Keratinocyte (primary cell): ENCODE results near the gene RAPGEF3. TPM values are rescaled to one million over a fixed set of nuclear protein-coding genes. Genes with fewer than 3 reads are reported as not detected.

Source experiments
- DNase-seq: peaks from one replicate; pipeline ENCODE4 v3.0.0-alpha.2; 2011; ENCODE audit warnings: low read depth, missing footprints, low spot score
- FAIRE-seq: peaks from 2 replicates; lab custom pipeline; 2011; peaks lifted over from hg19 to GRCh38; lab: Jason Lieb, UNC
- H2AFZ ChIP-seq: 2 replicates; pipeline ENCODE4 v1.6.0; 2012; ENCODE audit warnings: low read length, control low read depth, inconsistent platforms; ENCODE audit not compliant: control insufficient read depth
- H3K27ac ChIP-seq: 2 replicates; pipeline ENCODE4 v1.5.1; 2011; ENCODE audit warnings: low read length; ENCODE audit not compliant: control insufficient read depth, insufficient read depth
- H3K27me3 ChIP-seq: 3 replicates; pipeline ENCODE4 v1.6.0; 2011; ENCODE audit warnings: low read length; ENCODE audit not compliant: control insufficient read depth, insufficient read depth; ENCODE audit errors: extremely low read depth
- H3K36me3 ChIP-seq, 2 experiments: 2 replicates in 1 of 2; 3 replicates in 1 of 2; pipeline ENCODE4 v1.5.1; 2011; ENCODE audit warnings: low read length in 2 of 2, mild to moderate bottlenecking in 1 of 2; ENCODE audit not compliant: control insufficient read depth in 2 of 2, insufficient read depth in 2 of 2; ENCODE audit errors: extremely low read depth in 1 of 2
- H3K4me1 ChIP-seq: 3 replicates; pipeline ENCODE4 v1.5.1; 2011; ENCODE audit warnings: low read length; ENCODE audit not compliant: control insufficient read depth, insufficient read depth; ENCODE audit errors: extremely low read depth
- H3K4me2 ChIP-seq: 3 replicates; pipeline ENCODE4 v1.6.0; 2011; ENCODE audit warnings: low read depth, low read length; ENCODE audit not compliant: control insufficient read depth, insufficient read depth; ENCODE audit errors: extremely low read depth
- H3K4me3 ChIP-seq, 3 experiments: fragments of 200-600 bp in 1 of 3; sonication (generic) in 1 of 3; 2 replicates in 2 of 3; 3 replicates in 1 of 3; pipeline ENCODE4 v1.5.1; 2011 to 2016; ENCODE audit warnings: low read length in 3 of 3, mild to moderate bottlenecking in 3 of 3, control low read depth in 2 of 3, inconsistent platforms in 1 of 3, low read depth in 1 of 3, mixed read lengths in 1 of 3, mixed run types in 1 of 3, moderate library complexity in 1 of 3; ENCODE audit not compliant: control insufficient read depth in 2 of 3, insufficient read depth in 2 of 3; ENCODE audit errors: extremely low read depth in 1 of 3
- H3K79me2 ChIP-seq: 2 replicates; pipeline ENCODE4 v1.6.0; 2012; ENCODE audit warnings: low read length; ENCODE audit not compliant: control insufficient read depth, insufficient read depth
- H3K9ac ChIP-seq: 3 replicates; pipeline ENCODE4 v1.6.0; 2011; ENCODE audit warnings: low read length; ENCODE audit not compliant: control insufficient read depth, insufficient read depth; ENCODE audit errors: extremely low read depth
- H3K9me1 ChIP-seq: 3 replicates; pipeline ENCODE4 v1.6.0; 2011; ENCODE audit warnings: low read length; ENCODE audit not compliant: control insufficient read depth, insufficient read depth; ENCODE audit errors: extremely low read depth
- H3K9me3 ChIP-seq: 2 replicates; pipeline ENCODE4 v1.5.1; 2012; ENCODE audit warnings: low read depth, low read length; ENCODE audit not compliant: control insufficient read depth
- H4K20me1 ChIP-seq: 3 replicates; pipeline ENCODE4 v1.6.0; 2011; ENCODE audit warnings: low read length; ENCODE audit not compliant: control insufficient read depth, insufficient read depth; ENCODE audit errors: extremely low read depth
- CTCF ChIP-seq, 3 experiments: IDR thresholded peaks in 1 of 3; conservative IDR thresholded peaks in 1 of 3; optimal IDR thresholded peaks in 1 of 3; 2 replicates in 2 of 3; 3 replicates in 1 of 3; pipeline versions ENCODE3 to v1.5.1; 2011; ENCODE audit warnings: low read length in 3 of 3, mild to moderate bottlenecking in 3 of 3, moderate library complexity in 2 of 3, control low read depth in 1 of 3, inconsistent platforms in 1 of 3; ENCODE audit not compliant: insufficient read depth in 2 of 3; ENCODE audit errors: extremely low read depth in 1 of 3
- EZH2 ChIP-seq: IDR thresholded peaks from one replicate; pipeline ENCODE4 v1.6.1; 2012; ENCODE audit warnings: inconsistent platforms, mild to moderate bottlenecking, low read length, moderate library complexity
- dilution Hi-C: fragments of 300-500 bp; cut with MboI; formaldehyde crosslinking; loops from one replicate; pipeline ENCODE4 v1.7.0; 2020; ENCODE audit warnings: low sequenced_read_pairs; ENCODE audit not compliant: extremely low pct_ligation_motif_present
- polyA plus RNA-seq, 5 experiments: library from polyadenylated mRNA; depleted of rRNA in 3 of 5; stranded (reverse) in 3 of 5; stranded (forward) in 1 of 5; unstranded in 1 of 5; fragments of >200 nt; gene quantifications; 1 replicate in 1 of 5; 2 replicates in 3 of 5; 3 replicates in 1 of 5; pipeline versions ENCODE4 v1.2.1 to v1.2.3, GENCODE V29; 2011 to 2012; ENCODE audit warnings: missing spikeins in 2 of 5, low read depth in 1 of 5, low replicate concordance in 1 of 5

The RAPGEF3 gene
- polyA plus RNA-seq, 1 donor (not counting 4 experiments of a cell fraction or from before 2014, with no cell fraction given): 5.1 TPM

GRCh38 chr12:47763481-47764346 is 5.0 kb upstream of the RAPGEF3 start:
- no peaks in the 10 kb centered on the region for H3K27me3 ChIP-seq
- peak overlapping the region; percentile 23 for H3K27ac ChIP-seq
- H3K9ac ChIP-seq: peak overlapping the region; percentile 0
- peak overlapping the region in 1 of 3 experiments; percentile 26 for H3K4me3 ChIP-seq
- DNase-seq (peak; percentile 93), FAIRE-seq (peak; percentile 95)
- H3K9me1 ChIP-seq: no peaks in the 10 kb centered on the region
- H3K4me1 ChIP-seq: peaks cover 60% of the 10 kb centered on the region
- H2AFZ ChIP-seq: peak overlapping the region; percentile 67
- H3K79me2 ChIP-seq: no peaks in the 10 kb centered on the region
- no peaks in the 10 kb centered on the region for H3K36me3 ChIP-seq
- dilution Hi-C loops: no loop called here
- no peaks in the 10 kb centered on the region for H4K20me1 ChIP-seq
- H3K9me3 ChIP-seq: no peaks in the 10 kb centered on the region
- peak overlapping the region; percentile 71 for H3K4me2 ChIP-seq
- TF ChIP-seq CTCF (optimal IDR thresholded peaks at IDR 0.05 in 1 of 3, IDR thresholded peaks at IDR 0.05 in 1 of 3, conservative IDR thresholded peaks at IDR 0.05 in 1 of 3; ENCODE audit: extremely low read depth in 1 of 3, insufficient read depth in 2 of 3, low read length in 3 of 3) (no peak), EZH2 (no peak)

GRCh38 chr12:47762850-47763465 is 4.3 kb upstream of the RAPGEF3 start:
- peaks cover 59% of the 10 kb centered on the region for H3K4me1 ChIP-seq

More at GRCh38 chr12:47762850-47763465, 4.3 kb upstream of the RAPGEF3 start:
- dilution Hi-C loops: no loop called here
- Histone ChIP-seq H4K20me1 (no peaks in the 10 kb centered on the region), H3K4me2 (peak overlapping the region; percentile 71), H3K79me2 (no peaks in the 10 kb centered on the region), H3K27me3 (no peaks in the 10 kb centered on the region), H3K9ac (no peak overlapping the region), H3K4me3 (no peak overlapping the region), H3K27ac (no peak overlapping the region), H3K9me3 (no peaks in the 10 kb centered on the region), H2AFZ (no peak overlapping the region), H3K9me1 (no peaks in the 10 kb centered on the region), H3K36me3 (no peaks in the 10 kb centered on the region)
- no peak for TF ChIP-seq CTCF (optimal IDR thresholded peaks at IDR 0.05 in 1 of 3, IDR thresholded peaks at IDR 0.05 in 1 of 3, conservative IDR thresholded peaks at IDR 0.05 in 1 of 3; ENCODE audit: extremely low read depth in 1 of 3, insufficient read depth in 2 of 3, low read length in 3 of 3)
- TF ChIP-seq EZH2: no peak
- FAIRE-seq: no peak
- DNase-seq: no peak
